Stimulated activated CD8-positive, alpha-beta memory T cell treated with anti-CD3 and anti-CD28 coated beads, Interleukin-12 subunit alpha, Interleukin-12 subunit beta, amount 100 ng/mL, for 24 hours (primary cell): ENCODE results near the gene PHTF2.
"Not testable (repeated sequence)": the region's sequence is repeated elsewhere in the genome, so short reads cannot be mapped to it uniquely, and the experiment has no call there.

ENCODE experiments used
- DNase-seq: peaks from one replicate; pipeline ENCODE4 v3.0.0-alpha.2; 2020; ENCODE audit errors: extremely low read depth

PHTF2 gene

DNA sequence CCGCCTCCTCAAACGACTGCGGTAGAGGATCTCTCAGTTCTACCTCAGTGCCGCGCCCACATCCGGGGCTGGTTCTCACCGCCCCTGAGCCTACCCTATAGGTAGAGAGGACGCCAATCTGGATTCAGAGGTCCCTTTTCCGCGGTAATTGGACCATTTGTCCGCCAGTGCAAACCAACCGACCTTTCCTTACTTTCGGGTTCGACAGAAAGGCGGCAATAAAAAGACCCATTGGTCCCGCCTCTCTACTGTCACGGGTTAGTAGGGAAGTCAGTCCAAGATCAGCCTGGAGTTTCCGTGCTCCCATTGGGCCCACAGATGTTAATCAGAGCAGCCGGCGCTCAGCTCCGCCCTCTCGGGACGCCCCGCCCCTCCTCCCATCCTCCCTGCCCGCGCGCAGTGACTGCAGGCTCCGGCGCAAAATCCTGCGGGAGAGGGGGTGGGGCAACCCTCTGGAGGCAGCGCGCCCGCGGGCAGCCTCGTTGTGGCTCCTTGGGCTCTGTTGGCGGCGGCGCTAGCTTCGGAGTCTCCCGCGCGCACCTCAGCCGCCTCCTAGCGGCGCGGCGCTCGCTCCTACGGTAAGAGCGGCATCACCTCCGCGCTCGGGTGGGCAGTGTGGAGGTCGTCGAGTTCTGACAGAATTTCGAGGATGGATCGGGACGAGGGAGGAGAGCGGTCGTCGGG is at the start of gene PHTF2, which contains the start of gene TMEM60:
PHTF2 (plus strand) TSS at position 380 of the 684 bp plus-strand sequence.
TMEM60 (minus strand) TSS at position 41 of the 684 bp plus-strand sequence. CDS start 4,061 bp downstream, outside the sequence.
- DNase-seq, result peak; percentile 86

DNA sequence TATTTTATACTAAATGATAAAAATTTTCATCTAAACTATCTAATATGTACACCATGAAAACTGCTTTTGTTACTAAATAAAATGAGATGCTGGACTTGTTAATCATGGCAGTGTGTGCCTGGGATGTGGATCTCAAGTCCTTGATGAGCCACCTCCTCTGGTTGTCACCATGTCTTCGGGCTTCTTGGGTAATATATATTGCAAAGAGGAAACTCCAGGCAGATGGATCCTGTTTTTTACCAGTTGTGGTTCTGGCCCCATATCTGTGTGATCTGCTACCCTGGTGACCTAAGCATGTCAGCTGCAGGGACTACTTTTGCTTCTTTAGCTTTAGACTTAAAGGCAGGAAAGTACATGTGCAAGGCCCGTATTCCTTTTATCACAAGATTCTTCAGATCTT is 46.6 kb upstream of the PHTF2 start:
- no peak for DNase-seq

DNA sequence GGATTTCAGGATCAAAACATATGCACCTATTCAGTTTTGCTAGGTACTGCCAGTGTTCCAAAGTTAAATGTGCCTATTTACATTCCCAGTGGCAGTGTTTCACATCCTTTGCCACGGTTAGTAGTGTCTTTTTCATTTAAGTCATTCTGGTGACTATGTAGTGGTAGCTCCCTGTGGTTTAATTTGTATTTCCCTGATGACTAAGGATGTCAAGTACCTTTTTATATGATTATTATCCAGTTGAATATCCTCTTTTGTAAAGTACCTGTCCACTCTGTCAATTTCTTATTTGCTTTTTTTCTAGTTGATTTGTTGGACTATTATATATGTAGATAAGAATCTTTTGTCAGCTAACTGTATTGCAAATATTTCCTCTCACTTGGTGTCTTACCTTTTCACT is 45.4 kb upstream of the PHTF2 start:
- DNase-seq, result no peak

DNA sequence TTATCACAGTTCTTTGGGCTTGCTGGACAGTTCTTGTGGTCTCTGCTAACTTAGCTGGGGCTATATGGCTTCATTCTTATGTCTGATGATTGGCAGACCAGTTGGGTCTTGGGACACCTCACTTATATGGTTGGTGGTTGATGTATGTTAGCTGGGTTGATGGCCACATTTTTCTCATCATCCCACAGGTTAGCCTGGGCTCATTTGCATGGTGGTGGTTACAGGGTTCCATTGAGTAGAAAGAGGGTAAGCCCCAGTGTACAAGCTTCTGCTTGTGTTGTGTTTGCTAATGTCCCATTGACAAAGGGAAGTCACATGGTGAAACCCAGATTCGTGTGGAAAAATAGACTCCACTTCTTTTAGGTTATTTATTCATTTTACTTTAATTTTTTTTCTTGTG is 41.0 kb upstream of the PHTF2 start:
- no peak for DNase-seq

DNA sequence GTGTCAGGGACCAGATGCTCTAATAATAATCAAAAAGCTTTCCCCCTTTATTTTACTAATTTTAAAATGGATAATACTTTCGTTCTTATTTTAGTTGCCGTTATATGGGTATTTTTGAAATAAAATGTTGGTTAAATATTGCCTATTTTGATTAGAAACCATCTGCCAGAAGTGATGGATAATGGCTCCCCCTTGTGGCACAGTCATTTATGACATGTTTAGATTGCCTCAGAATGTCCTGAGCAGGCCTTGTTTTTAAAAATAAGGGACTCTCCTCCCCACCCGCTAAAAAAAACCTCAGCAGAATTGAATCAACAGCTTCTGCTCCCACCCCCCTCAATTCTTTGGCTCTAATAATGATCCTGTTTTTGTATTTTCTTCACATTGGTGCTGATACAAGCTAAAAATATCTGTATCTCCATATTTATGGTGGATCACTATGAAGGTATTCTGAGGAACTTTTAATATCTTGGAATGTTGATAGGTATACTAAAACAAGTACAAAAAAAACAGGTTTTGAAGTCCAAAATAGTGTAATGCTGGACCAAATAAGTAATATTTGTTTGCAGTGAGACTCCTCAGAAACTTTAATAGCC is 39.2 kb upstream of the PHTF2 start:
- DNase-seq, result peak; percentile 27

DNA sequence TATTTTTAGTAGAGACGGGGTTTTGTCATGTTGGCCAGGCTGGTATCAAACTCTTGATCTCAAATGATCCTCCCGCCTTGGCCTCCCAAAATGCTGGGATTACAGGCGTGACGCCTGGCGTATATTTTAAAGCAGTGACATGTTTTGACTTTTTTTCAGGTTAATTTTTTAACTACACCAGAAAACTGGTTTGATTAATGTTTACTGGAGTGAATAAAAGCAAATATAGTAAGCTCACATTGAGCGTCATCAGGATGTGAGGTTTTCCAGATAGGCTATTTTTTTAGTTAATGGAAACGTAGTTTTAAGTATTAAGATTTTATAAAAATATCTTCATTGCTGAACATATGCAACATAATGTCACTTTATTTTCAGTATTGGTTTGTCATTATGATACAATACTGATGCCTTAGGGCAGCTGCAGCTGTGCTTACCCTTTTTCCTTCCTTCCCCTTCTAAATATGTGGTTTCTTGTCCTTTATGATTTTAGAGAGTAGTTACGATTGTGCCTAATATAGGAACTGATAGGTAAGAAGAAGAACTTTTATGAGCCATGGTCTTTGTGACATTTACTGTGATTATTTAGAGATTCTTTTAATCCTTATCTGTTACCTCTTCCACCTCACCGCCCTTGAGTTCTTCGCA is 37.6 kb upstream of the PHTF2 start:
- no peak for DNase-seq

DNA sequence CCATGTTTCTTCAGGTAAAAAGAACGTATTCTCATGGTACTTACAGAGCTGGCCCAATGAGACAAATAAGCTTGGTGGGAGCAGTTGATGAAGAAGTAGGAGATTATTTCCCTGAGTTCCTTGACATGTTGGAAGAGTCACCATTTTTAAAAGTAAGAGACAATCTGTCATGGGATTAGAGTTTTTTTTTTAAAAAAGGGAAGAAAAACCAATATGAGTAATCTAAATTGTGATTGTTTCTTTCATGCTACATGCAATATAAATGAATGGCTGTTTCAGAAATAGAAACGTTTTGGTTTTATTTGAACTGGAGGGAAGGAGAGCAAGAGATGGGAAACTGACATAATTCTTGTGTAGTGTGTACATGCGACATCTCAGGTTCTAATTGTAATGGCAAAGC is 33.1 kb upstream of the PHTF2 start:
- no peak for DNase-seq

DNA sequence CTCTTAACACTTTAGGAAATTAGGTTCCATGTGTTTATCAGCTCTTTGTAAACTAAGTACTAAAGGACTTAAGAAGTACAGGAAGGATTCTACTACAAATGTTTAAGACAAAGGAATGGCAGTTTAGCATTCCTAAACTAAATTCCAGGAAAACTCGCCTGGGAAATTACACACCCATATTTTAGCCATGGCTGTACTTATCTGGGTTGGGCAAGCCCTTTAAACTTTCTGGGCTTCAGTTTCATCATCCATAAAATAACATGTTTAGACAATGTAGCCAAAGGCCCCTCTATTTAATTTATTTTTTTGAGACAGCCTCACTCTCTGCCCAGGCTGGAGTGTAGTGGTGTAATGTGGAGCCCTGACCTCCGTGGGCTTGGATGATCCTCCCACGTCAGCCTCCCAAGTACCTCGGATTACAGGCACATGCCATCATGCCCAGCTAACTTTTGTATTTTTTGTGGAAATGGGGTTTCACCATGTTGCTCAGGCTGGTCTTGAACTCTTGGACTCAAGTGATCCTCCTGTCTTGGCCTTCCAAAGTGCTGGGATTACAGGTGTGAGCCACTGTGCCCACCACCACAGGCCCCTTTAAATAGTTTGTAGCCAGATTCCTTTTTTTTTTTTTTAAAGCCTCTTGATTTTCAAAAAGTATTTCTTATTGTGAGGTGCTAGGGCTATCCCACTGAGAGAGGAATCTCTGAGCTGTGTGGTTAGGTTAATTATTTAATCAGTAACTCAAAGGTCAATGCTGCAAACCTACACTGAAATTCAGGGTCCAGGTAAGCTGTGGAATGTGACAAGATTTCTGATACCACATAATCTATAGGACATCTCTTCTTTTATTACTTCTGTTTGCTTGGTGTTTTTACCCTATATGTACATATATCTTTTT is 32.4 kb upstream of the PHTF2 start:
- no peak for DNase-seq

DNA sequence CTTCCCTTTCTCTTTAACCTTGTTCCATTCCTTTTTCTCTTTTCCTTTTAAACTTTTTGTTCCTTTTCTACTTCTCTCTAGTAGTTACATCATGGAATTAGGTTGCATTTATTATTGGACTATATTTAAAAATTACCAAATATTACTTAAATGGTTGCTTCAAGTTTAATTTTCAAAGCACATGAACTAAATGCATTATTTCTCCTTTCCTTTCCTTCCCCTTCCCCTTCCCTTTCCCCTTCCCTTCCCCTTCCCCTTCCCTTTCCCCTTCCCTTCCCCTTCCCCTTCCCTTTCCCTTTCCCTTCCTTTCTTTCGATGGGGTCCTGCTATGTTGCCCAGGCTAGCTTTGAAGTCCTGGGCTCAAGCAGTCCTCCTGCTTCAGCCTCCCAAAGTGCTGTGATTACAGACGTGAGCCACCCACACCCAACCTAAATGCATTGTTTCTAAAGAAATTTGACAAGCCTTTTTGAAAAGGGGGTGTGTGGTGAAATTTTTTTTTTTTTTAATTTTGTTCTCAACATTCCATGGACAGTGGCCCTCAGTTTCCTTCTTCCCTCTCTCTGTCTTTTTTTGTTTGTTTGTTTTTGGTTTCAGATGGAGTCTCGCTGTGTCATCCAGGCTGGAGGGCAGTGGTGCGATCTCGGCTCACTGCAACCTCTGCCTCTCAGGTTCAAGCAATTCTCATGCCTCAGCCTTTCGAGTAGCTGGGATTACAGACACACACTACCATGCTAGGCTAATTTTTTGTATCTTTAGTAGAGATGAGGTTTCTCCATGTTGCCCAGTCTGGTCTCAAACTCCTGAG is 31.6 kb upstream of the PHTF2 start:
- no peak for DNase-seq

DNA sequence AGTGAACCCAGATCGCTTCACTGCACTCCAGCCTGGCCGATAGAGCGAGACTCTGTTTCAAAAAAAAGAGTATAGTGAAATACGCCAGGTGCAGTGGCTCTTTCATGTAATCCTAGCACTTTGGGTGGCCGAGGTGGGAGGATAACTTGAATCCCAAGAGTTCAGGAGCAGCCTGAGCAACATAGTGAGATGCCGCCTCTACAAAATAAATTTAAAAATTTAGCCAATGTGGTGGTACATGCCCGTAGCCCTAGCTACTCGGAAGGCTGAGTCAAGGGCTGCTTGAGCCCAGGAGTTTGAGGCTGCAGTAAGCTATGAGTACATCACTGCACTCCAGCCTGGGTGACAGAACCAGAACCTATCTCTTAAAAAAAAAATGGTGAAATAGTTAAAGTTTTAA is 28.3 kb upstream of the PHTF2 start:
- DNase-seq, result no peak

DNA sequence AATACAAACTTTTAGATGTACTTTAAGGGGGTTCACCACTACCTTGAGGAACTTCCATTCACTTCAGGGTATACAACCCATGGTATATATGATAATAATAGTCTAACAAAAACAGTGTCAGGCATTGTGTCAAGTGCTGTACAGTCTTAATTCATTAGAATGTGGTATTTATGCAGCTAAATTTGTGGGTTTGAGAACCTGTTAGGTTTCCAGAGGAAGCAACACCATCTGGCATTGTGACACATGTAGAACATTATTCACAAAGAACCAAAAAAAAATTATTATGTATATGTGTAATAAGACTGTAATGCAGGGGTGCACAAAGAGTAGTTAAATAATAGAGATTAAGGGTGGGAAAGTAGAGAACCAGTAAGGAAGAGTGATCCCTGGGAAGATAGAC is 26.7 kb upstream of the PHTF2 start:
- DNase-seq, result no peak

DNA sequence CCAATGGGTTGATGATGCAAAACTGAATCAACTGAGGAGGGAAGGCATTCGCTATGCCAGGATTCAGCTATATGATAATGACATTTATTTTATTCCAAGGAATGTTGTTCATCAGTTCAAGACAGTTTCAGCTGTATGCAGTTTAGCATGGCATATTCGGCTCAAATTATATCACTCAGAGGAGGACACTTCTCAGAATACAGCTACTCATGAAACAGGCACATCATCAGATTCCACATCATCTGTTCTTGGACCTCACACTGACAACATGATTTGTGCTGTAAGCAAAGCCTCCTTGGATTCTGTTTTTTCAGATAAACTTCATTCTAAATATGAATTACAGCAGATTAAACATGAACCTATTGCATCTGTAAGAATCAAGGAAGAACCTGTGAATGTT is 20.0 kb upstream of the PHTF2 start:
- DNase-seq, result no peak

DNA sequence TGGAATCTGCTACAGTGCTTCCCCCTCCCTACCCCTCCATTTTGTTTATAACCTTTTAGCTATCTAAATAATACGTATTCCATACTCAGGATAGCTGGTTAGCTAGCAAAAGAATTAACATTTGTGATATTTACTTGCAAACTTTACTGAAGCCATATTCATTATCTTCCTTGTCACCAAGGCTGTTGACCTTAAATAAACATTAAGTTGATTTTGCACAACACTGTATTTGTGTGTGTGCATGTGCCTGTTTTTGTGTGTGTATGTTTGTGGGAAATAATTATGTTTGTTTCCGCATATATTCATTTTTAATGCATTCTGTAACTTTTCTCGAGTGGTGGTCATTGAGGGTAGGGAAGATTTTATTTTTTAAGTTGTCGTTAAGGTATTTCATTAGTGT is 16.2 kb upstream of the PHTF2 start:
- DNase-seq, result no peak

DNA sequence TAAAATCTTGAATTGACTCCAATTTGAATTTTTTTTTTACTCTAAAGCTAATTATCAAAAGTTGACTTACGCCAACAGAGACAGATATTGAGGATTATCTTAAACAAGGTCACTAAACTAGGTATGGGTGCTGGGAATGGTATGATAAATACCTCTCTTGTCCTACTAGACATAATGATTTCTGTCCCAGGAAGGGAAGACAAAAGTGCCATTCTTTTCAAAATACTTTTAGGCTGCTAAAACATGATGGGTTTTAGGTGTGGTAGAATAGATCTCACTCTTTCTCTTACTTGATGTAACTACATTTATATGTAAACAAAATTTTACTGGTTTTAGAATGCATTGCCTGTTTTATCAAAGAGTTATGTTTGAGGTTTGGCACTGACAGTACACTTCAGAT is 15.5 kb upstream of the PHTF2 start:
- no peak for DNase-seq

DNA sequence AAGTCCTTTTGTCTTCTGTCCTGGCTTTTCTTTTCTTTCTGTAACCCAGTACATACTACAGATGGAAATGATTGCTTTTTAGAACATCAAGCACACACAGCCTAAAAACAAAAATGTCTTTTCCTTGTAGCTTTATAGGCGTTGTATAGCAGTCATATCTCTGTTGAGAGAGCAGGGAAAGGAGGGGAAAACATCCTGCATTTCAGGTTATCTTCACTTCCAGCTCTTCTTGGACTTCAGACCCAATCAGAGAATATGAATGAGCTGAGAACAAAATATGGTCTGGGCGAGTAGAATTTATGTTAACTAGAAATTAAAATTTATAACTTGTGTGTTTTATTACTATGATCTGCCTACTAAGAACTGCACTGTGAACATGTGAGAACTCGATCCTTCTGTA is 15.0 kb upstream of the PHTF2 start:
- DNase-seq, result no peak

DNA sequence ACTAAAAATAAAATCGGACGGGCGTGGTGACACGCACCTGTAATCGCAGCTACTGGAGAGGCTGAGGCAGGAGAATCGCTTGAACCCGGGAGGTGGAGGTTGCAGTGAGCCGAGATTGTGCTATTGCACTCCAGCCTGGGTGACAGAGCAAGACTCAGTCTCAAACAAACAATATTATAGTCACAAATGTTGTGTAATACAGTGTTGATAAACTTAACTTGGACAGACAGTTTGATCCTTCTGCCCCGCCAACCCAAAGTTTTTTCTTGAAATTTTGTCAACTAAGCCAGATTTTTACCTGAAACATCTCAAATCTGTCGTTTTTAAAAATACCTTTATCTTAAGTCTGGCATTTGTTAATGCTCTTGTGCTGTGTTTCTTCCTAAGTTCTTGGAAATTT is 14.1 kb upstream of the PHTF2 start:
- not testable (repeated sequence) for DNase-seq

DNA sequence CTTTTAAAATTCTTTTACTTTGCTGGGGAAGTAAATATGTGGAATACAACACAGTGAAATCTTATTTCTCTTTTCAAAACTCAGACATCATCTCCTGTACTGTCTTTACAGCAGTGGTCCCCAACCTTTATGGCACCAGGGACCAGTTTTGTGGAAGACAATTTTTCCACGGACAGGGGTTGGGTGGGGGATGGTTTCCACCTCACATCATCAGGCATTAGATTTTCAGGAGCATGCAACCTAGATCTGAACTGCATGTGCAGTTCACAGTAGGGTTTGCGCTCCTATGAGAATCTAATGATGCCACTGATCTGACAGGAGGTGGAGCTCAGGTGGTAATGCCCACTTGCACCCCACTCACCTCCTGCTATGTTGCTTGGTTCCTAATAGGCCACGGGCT is 12.6 kb upstream of the PHTF2 start:
- DNase-seq, result no peak

DNA sequence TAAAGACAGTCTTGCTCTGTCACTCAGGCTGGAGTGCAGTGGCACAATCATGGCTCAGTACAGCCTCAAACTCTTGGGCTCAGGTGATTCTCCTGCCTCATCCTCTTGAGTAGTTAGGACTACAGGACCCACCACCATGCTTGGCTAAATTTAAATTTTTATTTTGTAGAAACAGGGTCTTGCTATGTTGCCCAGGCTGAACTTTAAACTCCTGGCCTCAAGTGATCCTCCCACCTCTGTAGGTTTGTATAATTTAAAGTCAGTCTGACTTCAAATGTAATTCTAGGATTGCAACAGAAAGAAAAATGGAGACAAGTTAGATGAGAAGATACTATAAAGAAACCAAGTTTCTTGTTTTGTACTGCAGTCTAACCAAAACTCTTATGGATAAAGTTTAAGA is 11.8 kb upstream of the PHTF2 start:
- no peak for DNase-seq

DNA sequence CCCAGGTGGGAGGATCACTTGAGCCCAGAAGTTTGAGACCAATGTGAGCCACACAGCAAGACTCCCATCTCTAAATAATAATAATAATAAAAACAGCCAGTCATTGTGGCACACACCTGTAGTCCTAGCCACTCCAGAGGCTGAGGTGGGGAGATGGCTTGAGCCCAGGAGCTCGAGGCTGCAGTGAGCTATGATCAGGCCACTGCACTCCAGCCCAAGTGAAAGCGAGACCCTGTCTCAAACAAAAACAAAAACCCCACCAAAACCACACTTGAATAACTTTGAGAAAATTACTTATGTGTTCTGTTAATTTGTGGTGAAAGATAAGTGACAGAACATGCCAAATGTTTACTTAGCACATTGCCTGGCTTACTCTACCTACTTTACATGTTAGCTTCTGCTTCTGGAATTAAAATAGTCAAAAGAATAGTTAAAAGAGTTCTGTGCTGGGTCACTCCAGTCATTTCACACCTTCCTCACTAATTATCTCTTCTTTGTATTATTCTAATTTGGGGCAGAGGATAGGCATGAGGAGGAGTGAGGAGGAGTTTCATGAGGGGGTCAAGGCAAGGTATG is 10.2 kb upstream of the PHTF2 start:
- DNase-seq, result no peak

DNA sequence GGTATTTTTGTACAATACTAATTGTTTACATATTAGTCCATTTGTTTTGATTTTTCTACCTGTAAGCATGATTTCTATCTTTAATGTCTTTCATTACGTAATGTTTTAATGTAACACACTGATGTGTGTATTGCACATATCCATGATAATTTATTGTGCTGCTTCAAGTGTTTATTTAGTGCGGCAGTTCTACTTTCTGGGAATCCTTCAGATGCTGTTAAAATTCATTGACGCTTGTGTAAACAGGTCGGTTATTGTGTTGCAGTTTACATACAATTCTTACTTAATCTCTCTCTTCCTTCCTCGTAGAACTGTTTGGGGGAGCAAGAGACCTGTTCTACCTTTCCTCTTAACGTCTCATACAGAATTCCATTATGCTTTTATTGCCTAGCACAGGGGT is 7.2 kb upstream of the PHTF2 start:
- DNase-seq, result no peak

DNA sequence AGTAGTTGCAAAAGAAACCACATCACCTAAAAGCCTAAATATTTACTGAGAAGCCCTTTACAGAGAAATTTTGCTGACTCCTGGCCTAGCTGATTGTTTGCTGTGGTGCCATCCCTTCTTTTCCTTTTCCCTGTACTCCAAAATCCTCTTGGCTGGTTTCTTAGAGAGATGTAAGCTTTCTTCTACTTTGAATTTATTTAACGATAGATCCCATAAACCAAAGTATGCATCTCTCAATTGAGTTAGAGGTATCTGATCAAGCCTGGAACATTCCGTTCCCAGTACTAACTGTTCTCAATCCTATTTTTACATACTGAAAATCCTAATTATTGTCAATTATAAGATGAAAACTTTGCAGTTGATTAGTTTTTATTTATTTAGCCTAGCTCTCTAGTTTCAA is 6.6 kb upstream of the PHTF2 start:
- DNase-seq, result no peak
